Activated CD8-positive, alpha-beta memory T cell treated with anti-CD3 and anti-CD28 coated beads, Interleukin-2, amount 10 ng/mL, durations not matched to agents 7 days and 5 days (primary cell): Measurements from ENCODE around the gene PDE1A. TPM values are rescaled to one million over a fixed set of nuclear protein-coding genes. Genes with fewer than 3 reads are reported as not detected.

Experiments
- ATAC-seq: fragments of 150-1000 bp; cut with Tn5 transposase; one replicate; pipeline ENCODE4 v1.10.0; 2021; ENCODE audit warnings: moderate library complexity
- CTCF ChIA-PET: fragments of 350-600 bp; sonication (Branson Sonifier 250); formaldehyde crosslinking; loops from one replicate; lab custom pipeline; 2021; ENCODE audit warnings: antibody characterized with exemption; lab: Charles Lee
- DNase-seq: peaks from one replicate; pipeline ENCODE4 v3.0.0-alpha.2; 2020
- H3K27ac Mint-ChIP-seq: one replicate; pipeline ENCODE4 v1.8.0; 2021; ENCODE audit warnings: mild to moderate bottlenecking, mixed read lengths
- H3K27me3 Mint-ChIP-seq: one replicate; pipeline ENCODE4 v1.8.0; 2021; ENCODE audit warnings: mixed read lengths
- H3K36me3 Mint-ChIP-seq: one replicate; pipeline ENCODE4 v1.8.0; 2021; ENCODE audit warnings: mild to moderate bottlenecking, mixed read lengths
- H3K4me1 Mint-ChIP-seq: one replicate; pipeline ENCODE4 v1.8.0; 2021; ENCODE audit warnings: mixed read lengths
- H3K4me3 Mint-ChIP-seq: one replicate; pipeline ENCODE4 v1.8.0; 2021; ENCODE audit warnings: mild to moderate bottlenecking, moderate library complexity, mixed read lengths
- H3K9me3 Mint-ChIP-seq: one replicate; pipeline ENCODE4 v1.8.0; 2022; ENCODE audit warnings: low read depth, mixed read lengths
- total RNA-seq, 2 experiments: library from RNA; stranded (reverse); gene quantifications; one replicate each; pipeline ENCODE4 v1.2.3, GENCODE V29; 2021

PDE1A gene
- total RNA-seq, 2 experiments from 2014 or later, result not detected

DNA sequence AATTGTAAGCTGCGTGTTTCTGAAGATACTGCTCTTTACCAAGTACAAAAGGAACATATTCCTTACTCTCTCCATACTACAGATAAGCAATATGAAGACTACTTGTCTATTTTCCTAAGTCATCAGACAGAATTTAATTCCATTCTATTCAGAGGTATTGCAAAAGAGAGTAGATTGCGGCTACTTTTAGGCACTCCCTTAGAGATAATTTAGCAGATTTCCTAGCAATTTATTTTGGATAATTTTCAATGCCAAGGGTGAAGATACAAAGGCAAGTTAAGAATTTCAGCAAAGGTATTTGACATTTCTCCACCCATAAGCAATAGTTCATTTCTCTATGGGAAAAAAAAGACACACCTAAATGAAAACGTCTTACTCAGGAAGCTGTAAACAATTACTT lies 161.1 kb downstream of the PDE1A start:
- Mint-ChIP-seq H3K36me3 (no peaks in the 10 kb centered on the region), H3K27ac (no peak overlapping the region), H3K27me3 (no peaks in the 10 kb centered on the region), H3K4me1 (no peaks in the 10 kb centered on the region), H3K9me3 (no peaks in the 10 kb centered on the region), H3K4me3 (no peak overlapping the region)
- ATAC-seq (no peak), DNase-seq (no peak)
- CTCF ChIA-PET, result no interaction called here

DNA sequence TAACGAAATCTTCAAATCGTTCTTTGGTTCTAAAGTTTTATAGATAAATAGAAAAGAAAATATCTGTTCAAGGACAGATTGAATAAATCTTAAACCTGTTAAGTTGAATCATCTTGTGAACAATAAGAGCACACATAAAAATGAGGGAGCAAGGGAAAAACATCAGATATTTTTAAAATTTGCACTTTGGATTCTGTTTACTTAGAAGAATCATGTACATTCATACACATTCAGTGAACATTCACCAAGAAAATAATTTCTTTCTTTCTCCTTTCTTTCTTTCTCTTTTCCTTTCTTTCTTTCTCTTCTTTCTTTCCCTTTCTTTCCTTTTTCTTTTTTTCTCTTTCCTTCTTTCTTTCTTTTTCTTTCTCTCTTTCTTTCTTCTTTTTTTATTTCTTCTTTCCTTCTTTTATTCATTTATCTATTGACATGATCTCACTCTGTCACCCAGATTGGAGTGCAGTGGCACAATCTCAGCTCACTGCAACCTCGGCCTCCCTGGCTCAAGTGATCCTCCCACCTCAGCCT lies 164.9 kb downstream of the PDE1A start:
- H3K27ac Mint-ChIP-seq, result no peak overlapping the region
- CTCF ChIA-PET, result no interaction called here
- no peak overlapping the region for H3K4me3 Mint-ChIP-seq
- ATAC-seq (no peak), DNase-seq (no peak)
- H3K36me3 Mint-ChIP-seq, result no peaks in the 10 kb centered on the region
- no peaks in the 10 kb centered on the region for H3K4me1 Mint-ChIP-seq
- H3K27me3 Mint-ChIP-seq, result no peaks in the 10 kb centered on the region
- no peaks in the 10 kb centered on the region for H3K9me3 Mint-ChIP-seq

DNA sequence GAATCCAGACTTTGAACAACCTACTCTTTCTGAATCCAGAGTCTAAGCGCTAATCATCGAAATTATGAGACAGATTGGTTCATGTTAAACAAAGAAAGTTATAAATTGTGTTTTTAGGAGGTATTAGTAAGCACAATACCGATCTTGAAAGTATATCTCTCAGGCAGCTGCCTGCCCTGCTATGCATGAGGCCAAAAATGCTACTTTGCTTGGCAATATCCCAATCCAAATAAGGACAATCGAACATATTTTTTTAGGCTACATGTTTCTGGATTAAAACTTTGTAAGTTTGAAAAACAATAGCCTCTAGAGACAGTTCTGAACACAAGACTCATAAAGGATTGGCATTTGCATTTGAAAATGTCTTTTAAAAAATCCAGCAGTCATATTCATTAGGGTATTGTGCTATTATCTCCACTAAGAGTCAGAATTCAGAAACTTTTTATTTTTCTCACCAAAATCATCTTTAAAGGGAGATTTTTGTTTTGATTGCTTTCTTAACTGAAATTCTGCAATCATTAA lies 167.1 kb downstream of the PDE1A start:
- CTCF ChIA-PET, result no interaction called here
- Mint-ChIP-seq H3K27me3 (no peaks in the 10 kb centered on the region), H3K4me3 (no peak overlapping the region), H3K36me3 (no peaks in the 10 kb centered on the region), H3K9me3 (no peaks in the 10 kb centered on the region), H3K27ac (no peak overlapping the region), H3K4me1 (no peaks in the 10 kb centered on the region)
- no peak for DNase-seq
- no peak for ATAC-seq

- H3K27ac Mint-ChIP-seq, result no peak overlapping the region
- H3K36me3 Mint-ChIP-seq, result no peaks in the 10 kb centered on the region
- CTCF ChIA-PET, result no interaction called here
- no peak overlapping the region for H3K4me3 Mint-ChIP-seq
- H3K4me1 Mint-ChIP-seq, result no peaks in the 10 kb centered on the region
- H3K27me3 Mint-ChIP-seq, result no peaks in the 10 kb centered on the region
- no peak for ATAC-seq
- DNase-seq, result no peak
- H3K9me3 Mint-ChIP-seq, result no peaks in the 10 kb centered on the region
Measured at GRCh38 chr2:182252534-182252933, 174.3 kb downstream of the PDE1A start.

DNA sequence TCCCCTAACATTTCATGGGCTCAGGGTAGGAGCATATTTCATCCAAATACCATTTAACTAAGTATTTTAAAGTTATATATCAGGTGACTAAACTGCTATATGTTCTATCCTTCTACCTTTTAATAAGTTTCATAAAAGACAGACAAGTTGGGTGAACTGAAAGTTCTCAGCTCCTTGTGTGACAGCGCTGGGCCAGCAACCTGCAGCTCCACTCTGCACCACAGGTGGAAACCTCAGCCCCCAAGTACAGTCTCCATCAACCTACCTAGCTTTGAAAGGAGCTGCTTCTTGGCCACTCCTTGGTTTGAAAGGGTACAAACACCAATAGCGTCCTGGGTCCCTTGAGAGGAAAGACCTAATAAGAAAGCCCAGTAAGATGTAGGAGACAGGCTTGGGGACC lies 177.9 kb downstream of the PDE1A start:
- no peaks in the 10 kb centered on the region for H3K27me3 Mint-ChIP-seq
- ATAC-seq, result no peak
- H3K36me3 Mint-ChIP-seq, result no peaks in the 10 kb centered on the region
- H3K4me3 Mint-ChIP-seq, result no peak overlapping the region
- H3K9me3 Mint-ChIP-seq, result no peaks in the 10 kb centered on the region
- no peak overlapping the region for H3K27ac Mint-ChIP-seq
- DNase-seq, result no peak
- CTCF ChIA-PET, result no interaction called here
- no peaks in the 10 kb centered on the region for H3K4me1 Mint-ChIP-seq

- CTCF ChIA-PET, result no interaction called here
- DNase-seq, result no peak
- no peak overlapping the region for H3K27ac Mint-ChIP-seq
- no peak overlapping the region for H3K4me3 Mint-ChIP-seq
- no peaks in the 10 kb centered on the region for H3K9me3 Mint-ChIP-seq
- H3K4me1 Mint-ChIP-seq, result no peaks in the 10 kb centered on the region
- H3K27me3 Mint-ChIP-seq, result no peaks in the 10 kb centered on the region
- H3K36me3 Mint-ChIP-seq, result no peaks in the 10 kb centered on the region
- ATAC-seq, result no peak
Measured at GRCh38 chr2:182248362-182248761, 178.5 kb downstream of the PDE1A start.

GRCh38 chr2:182247831-182248230 lies 179.0 kb downstream of the PDE1A start:
- no peaks in the 10 kb centered on the region for H3K36me3 Mint-ChIP-seq
- H3K27ac Mint-ChIP-seq, result no peak overlapping the region
- DNase-seq, result no peak
- H3K4me3 Mint-ChIP-seq, result no peak overlapping the region
- H3K27me3 Mint-ChIP-seq, result no peaks in the 10 kb centered on the region
- no peak for ATAC-seq
- no peaks in the 10 kb centered on the region for H3K4me1 Mint-ChIP-seq
- no peaks in the 10 kb centered on the region for H3K9me3 Mint-ChIP-seq
- CTCF ChIA-PET, result no interaction called here

- CTCF ChIA-PET, result no interaction called here
- ATAC-seq, result no peak
Measured at GRCh38 chr2:182245963-182246362, 180.9 kb downstream of the PDE1A start.

GRCh38 chr2:182242609-182243008 lies 184.2 kb downstream of the PDE1A start:
- Mint-ChIP-seq H3K4me3 (no peak overlapping the region), H3K27me3 (no peaks in the 10 kb centered on the region), H3K4me1 (peaks cover 2% of the 10 kb centered on the region), H3K36me3 (no peaks in the 10 kb centered on the region), H3K9me3 (no peaks in the 10 kb centered on the region), H3K27ac (no peak overlapping the region)
- DNase-seq, result no peak
- ATAC-seq, result no peak
- CTCF ChIA-PET, result no interaction called here

More at GRCh38 chr2:182245963-182246362, 180.9 kb downstream of the PDE1A start:
- Mint-ChIP-seq H3K27me3 (no peaks in the 10 kb centered on the region), H3K4me3 (no peak overlapping the region), H3K9me3 (no peaks in the 10 kb centered on the region), H3K27ac (no peak overlapping the region), H3K36me3 (no peaks in the 10 kb centered on the region), H3K4me1 (peaks cover under 1% of the 10 kb centered on the region)
- no peak for DNase-seq

- H3K36me3 Mint-ChIP-seq, result no peaks in the 10 kb centered on the region
- CTCF ChIA-PET, result no interaction called here
- no peaks in the 10 kb centered on the region for H3K27me3 Mint-ChIP-seq
- H3K4me3 Mint-ChIP-seq, result no peak overlapping the region
- DNase-seq (no peak), ATAC-seq (no peak)
- H3K9me3 Mint-ChIP-seq, result no peaks in the 10 kb centered on the region
- H3K4me1 Mint-ChIP-seq, result peaks cover 2% of the 10 kb centered on the region
- H3K27ac Mint-ChIP-seq, result no peak overlapping the region
Measured at GRCh38 chr2:182241936-182242335, 184.9 kb downstream of the PDE1A start.

- DNase-seq, result peak; percentile 50
- no peak for ATAC-seq
- peaks cover 2% of the 10 kb centered on the region for H3K4me1 Mint-ChIP-seq
- H3K36me3 Mint-ChIP-seq, result no peaks in the 10 kb centered on the region
- CTCF ChIA-PET, result interaction anchor here (1.1 to 1.9 kb wide), 2 partner anchors 408 to 740 kb away, joined by 5 to 11 read pairs; no protein-coding TSS in a partner anchor
- H3K27me3 Mint-ChIP-seq, result no peaks in the 10 kb centered on the region
- no peaks in the 10 kb centered on the region for H3K9me3 Mint-ChIP-seq
- no peak overlapping the region for H3K27ac Mint-ChIP-seq
- H3K4me3 Mint-ChIP-seq, result no peak overlapping the region
Measured at GRCh38 chr2:182240862-182241371, 185.9 kb downstream of the PDE1A start.

GRCh38 chr2:182230561-182230960 lies 196.3 kb downstream of the PDE1A start:
- ATAC-seq, result no peak
- CTCF ChIA-PET, result no interaction called here
- DNase-seq, result no peak
- peaks cover 4% of the 10 kb centered on the region for H3K27me3 Mint-ChIP-seq
- H3K4me1 Mint-ChIP-seq, result no peaks in the 10 kb centered on the region
- no peaks in the 10 kb centered on the region for H3K36me3 Mint-ChIP-seq
- H3K27ac Mint-ChIP-seq, result no peak overlapping the region
- H3K4me3 Mint-ChIP-seq, result no peak overlapping the region
- no peaks in the 10 kb centered on the region for H3K9me3 Mint-ChIP-seq

DNA sequence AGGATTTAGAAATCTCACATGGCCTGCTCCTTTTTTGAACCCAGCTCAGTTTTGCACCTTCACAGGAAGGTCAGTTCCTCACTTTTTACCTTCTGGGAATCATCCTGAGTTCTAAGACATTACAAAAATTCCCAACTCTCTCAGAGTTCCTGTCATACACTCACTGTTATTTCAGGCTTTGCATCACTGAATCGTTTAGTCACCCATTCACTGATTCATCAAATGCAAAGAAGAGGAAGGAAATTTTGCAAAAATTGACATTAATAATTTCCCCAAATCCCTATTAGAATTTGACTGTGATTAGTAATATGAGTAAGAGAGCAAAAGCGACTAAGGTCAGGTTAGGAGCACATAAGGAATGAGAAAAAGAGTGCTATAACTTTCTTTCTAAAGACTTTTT lies 197.5 kb downstream of the PDE1A start:
- ATAC-seq, result no peak
- Mint-ChIP-seq H3K36me3 (no peaks in the 10 kb centered on the region), H3K4me1 (no peaks in the 10 kb centered on the region), H3K27me3 (peaks cover 4% of the 10 kb centered on the region), H3K4me3 (no peak overlapping the region), H3K27ac (no peak overlapping the region), H3K9me3 (no peaks in the 10 kb centered on the region)
- DNase-seq, result no peak
- CTCF ChIA-PET, result no interaction called here

- CTCF ChIA-PET, result no interaction called here
- H3K27me3 Mint-ChIP-seq, result peaks cover 4% of the 10 kb centered on the region
- no peak for DNase-seq
Measured at GRCh38 chr2:182228741-182229140, 198.1 kb downstream of the PDE1A start.

More at GRCh38 chr2:182228741-182229140, 198.1 kb downstream of the PDE1A start:
- no peaks in the 10 kb centered on the region for H3K4me1 Mint-ChIP-seq
- H3K36me3 Mint-ChIP-seq, result no peaks in the 10 kb centered on the region
- H3K27ac Mint-ChIP-seq, result no peak overlapping the region
- no peaks in the 10 kb centered on the region for H3K9me3 Mint-ChIP-seq
- no peak for ATAC-seq
- H3K4me3 Mint-ChIP-seq, result no peak overlapping the region
